AG09319 (cell line): ENCODE results near the gene DCAF8L2.
"Not testable (repeated sequence)": the region's sequence is repeated elsewhere in the genome, so short reads cannot be mapped to it uniquely, and the experiment has no call there.

Experiments
- DNase-seq: peaks from one replicate; pipeline ENCODE4 v3.0.0-alpha.2; 2010; ENCODE audit warnings: low read depth; ENCODE audit errors: extremely low read depth
- CTCF ChIP-seq: IDR thresholded peaks from 2 replicates; pipeline ENCODE4 v1.5.1; 2011; ENCODE audit warnings: low read depth, mild to moderate bottlenecking, inconsistent platforms, low read length, moderate library complexity

DCAF8L2 gene

GRCh38 chrX:27706526-27706925, 116.4 kb downstream of the DCAF8L2 start:
- TF ChIP-seq CTCF = no peak
- DNase-seq = no peak

- TF ChIP-seq CTCF = no peak
- DNase-seq = no peak
Measured at GRCh38 chrX:27715610-27716009, 125.5 kb downstream of the DCAF8L2 start.

GRCh38 chrX:27728291-27728690, 138.1 kb downstream of the DCAF8L2 start:
- DNase-seq = no peak
- no peak for TF ChIP-seq CTCF

GRCh38 chrX:27731962-27732361, 141.8 kb downstream of the DCAF8L2 start:
- no peak for TF ChIP-seq CTCF
- DNase-seq = no peak

GRCh38 chrX:27735914-27736313, 145.8 kb downstream of the DCAF8L2 start:
- no peak for TF ChIP-seq CTCF
- DNase-seq = no peak

GRCh38 chrX:27740933-27741332, 150.8 kb downstream of the DCAF8L2 start:
- no peak for DNase-seq
- TF ChIP-seq CTCF = no peak

GRCh38 chrX:27743521-27743920, 153.4 kb downstream of the DCAF8L2 start:
- DNase-seq = not testable (repeated sequence)

GRCh38 chrX:27746516-27746915, 156.4 kb downstream of the DCAF8L2 start:
- no peak for TF ChIP-seq CTCF
- DNase-seq = no peak

- not testable (repeated sequence) for DNase-seq
Measured at GRCh38 chrX:27750298-27750697, 160.2 kb downstream of the DCAF8L2 start.
